Suppressor macrophage treated with lipopolysaccharide for 1 hour (primary cell): ENCODE data around the gene MTPN.

Source experiments
- DNase-seq, 3 donors: peaks; one replicate each; pipeline ENCODE4 v3.0.0-alpha.2; 2020 to 2022

The MTPN gene

DNA sequence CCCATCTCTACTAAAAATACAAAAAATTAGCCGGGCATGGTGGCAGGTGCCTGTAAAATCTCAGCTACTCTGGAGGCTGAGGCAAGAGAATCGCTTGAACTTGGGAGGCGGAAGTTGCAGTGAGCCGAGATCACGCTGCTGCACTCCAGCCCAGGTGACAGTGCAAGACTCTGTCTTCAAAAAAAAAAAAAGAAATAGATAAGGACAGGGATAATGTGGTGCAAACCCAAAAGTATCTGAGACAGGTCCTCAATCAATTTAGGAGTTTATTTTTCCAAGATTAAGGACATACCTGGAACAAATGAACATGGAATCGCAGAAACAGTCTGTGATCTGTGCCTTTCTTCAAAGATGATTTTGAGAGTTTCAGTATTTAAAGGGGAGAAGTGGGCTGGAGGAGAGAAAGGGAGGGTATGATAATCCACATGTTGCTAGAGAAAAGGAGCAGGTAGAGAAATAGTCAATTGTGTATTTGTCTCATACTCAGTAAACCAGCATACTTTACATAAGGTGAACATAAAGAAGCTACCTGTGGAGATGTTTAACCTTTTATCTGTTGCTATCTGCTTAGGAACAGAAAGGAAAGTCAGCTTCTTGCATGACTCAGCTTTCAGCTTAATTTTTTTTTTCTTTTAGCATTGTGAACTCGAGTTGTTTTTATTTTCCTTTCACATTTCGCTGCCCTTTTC, 4.9 kb upstream of the MTPN start:
- DNase-seq, result peak in 2 of 3 donors; percentile 43 to 56

DNA sequence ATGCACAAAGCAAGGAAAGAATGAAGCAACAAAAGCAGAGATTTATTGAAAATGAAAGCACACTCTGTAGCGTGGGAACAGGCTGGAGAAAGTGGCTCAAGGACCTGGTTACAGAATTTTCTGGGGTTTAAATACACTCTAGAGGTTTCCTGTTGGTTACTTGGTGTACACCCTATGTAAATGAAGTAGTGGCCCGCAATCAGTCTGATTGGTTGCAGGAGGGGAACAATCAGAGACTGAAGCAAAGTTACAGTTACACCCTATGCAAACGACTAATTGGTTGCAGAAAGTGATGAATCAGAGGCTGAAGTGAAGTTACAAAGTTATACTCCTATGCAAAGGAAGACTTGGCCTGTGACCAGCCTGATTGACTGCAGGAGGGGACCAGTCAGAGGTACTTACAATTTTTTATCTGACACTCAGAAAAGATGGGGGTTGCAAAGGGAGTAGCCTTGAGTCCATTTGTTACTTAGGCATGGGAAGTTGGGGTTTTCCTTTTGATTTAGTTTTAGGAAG, 3.6 kb upstream of the MTPN start:
- peak; percentile 75 to 92 (median 80) for DNase-seq

DNA sequence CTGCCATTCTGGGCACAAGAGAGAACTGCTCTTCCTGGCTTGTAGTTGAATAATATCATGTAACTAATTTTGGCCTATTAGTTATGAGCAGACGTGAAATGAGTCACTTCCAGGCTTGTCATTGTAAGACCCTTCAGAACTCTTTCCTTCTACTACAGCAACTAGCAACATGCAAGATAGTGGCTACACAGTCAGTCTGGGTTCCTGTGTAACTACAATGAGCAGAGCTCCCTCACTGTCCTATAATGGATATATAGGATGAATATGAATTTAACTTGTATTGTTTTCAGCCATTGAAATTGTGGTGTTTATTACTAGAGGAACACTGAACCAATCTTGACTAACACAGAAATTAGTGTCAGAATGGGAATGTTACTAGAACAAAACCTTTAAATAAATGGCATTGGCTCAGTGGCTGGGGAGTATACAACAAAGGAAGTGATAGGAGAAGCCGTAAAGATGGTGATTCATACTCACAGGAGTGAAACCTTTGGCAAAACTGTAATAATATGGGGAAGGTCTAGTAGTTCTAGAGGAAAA, 2.9 kb upstream of the MTPN start:
- DNase-seq, result peak; percentile 63 to 84 (median 80)

DNA sequence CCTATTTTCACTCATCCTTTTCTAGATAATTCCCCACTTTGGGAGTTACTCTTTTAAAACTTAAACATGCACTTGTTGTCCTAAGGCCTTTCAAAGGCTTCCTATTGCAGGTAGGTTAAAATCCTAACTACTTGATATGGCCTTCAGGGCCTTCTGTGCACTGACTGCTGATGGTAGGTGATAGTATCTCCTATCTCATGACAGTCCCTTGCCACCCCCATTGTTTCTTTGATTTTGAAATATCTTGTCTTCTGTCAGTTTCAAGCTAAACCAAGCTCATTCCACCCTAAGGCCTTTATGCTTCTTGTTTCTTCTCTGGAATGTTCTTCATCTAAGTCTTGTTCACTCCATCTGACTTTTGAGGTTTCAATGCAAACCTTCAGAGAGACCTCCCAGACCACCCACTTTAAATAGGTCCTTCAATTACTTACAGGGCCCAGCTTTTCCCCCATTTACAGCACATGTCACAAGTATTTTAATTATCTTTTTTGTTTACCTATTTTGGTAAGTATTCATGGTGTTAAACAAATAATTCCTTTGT, 2.4 kb upstream of the MTPN start:
- no peak for DNase-seq

DNA sequence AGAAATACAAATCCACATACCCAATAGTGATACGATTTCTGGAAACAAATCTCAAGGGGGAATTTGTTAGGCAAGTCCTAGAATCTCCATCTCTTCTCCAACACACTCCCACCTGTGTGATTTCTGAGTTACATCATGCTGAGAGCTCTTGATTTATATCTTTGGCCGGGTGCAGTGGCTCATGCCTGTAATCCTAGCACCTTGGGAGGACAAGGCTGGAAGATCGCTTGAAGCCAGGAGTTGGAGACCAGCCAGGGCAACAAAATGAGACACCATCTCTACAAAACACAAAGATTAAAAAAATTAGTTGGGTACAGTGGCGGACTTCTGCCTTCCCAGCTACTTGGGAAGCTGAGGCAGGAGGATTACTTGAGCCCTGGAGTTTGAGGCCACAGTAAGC, 1.5 kb upstream of the MTPN start:
- DNase-seq, result no peak

DNA sequence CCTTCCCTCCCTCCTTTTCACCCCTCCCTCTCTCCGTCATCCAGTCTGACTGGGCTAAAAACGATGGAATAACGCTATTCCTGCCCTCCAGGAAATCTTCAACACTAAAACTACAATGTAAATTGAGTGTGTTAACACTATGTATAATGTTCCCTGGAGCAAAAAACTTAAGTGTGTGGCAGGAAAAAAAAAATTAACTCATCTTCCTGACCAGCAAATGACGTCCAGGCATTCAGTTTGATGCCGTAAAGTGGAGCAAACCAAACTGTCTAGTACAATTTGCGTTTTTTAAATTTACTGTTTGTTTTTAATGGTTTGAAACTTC, 545 bp upstream of the MTPN start:
- DNase-seq, result no peak

DNA sequence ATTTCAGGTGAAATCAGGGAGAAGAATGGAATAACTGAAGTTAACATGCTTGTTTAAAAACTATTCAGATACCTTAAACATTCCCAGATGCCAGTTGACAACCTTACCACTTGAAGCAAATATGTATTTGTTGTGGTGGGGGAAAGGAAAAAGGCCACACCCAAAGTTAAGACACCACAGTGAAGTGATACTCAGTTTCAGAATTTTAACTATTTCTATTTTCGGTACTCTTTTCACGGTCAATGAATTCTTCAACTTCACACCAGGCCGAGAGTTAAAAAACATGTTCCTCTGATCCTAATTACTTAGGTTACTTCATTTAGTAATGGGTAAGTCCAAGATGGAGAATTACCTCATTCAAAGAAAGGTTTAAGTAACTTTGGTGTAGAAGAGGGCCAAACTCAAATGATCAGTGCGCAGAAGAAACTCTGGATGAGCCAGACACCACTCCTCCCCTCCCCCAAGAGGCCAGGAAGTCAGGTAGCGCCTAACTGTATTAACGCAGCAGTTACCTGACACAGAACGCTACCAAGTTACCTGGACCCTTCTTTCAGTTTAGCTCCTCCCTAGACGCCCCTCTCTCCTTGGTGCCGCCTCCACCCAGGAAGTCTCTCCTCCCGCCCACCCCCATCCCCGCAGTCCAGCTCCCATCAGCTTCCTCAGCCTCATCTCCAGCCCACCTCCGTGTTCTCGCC, 700 bp downstream of the MTPN start:
- peak in 2 of 3 donors; percentile 32 to 45 for DNase-seq

DNA sequence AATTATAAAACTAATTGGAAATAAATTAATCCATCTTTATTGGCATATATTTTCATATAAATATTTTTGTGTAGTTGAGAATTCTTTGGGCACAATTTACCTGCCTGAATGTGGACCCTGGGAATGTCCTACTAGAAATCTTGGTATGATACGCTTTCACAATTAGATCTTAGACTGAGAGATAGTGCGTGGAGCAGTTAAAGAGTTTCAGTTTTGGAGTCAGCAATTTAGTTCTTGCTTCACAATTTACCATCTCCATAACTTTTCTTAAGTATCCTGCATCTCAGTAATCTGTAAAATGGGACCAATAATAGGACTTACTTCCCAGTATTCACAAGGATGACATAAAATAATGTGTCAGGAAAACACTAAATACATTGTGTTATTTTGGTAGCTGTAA, 2.0 kb downstream of the MTPN start:
- no peak for DNase-seq

DNA sequence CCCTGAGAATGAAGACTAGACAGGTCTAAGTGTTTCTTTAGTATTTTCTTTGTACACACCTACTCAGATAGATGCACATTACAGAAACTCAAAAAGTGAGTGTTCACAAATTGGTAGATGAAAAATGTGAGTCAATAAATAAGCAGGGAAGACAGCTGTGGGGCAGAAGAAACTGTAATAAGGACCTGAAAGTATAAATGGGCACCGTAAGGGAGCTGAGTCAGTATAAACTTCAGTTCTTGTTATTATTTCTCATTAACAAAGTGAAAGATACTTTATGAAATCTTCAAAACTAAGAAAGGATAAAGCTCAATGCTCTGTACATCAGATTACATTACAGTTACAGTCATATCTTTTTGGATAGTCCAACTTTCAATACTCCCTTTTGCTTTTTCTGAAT, 2.5 kb downstream of the MTPN start:
- peak in 1 of 3 donors; percentile 36 for DNase-seq

DNA sequence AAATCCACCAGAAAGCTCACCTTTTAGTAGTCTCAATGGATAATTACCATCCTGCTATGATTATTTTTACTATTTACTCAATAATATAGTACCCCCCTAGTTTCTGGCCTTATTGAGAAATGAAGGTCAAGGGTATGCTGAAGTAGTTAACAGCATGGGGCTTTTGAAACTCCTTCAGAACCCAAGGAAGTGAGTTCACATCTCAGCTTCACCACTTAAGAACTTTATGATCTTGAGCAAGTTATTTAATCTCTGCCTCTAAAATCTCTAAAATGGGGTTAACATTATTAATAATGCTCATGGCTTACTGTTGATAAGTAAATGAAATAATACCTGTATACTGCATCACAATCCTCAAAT, 5.8 kb downstream of the MTPN start:
- no peak for DNase-seq

DNA sequence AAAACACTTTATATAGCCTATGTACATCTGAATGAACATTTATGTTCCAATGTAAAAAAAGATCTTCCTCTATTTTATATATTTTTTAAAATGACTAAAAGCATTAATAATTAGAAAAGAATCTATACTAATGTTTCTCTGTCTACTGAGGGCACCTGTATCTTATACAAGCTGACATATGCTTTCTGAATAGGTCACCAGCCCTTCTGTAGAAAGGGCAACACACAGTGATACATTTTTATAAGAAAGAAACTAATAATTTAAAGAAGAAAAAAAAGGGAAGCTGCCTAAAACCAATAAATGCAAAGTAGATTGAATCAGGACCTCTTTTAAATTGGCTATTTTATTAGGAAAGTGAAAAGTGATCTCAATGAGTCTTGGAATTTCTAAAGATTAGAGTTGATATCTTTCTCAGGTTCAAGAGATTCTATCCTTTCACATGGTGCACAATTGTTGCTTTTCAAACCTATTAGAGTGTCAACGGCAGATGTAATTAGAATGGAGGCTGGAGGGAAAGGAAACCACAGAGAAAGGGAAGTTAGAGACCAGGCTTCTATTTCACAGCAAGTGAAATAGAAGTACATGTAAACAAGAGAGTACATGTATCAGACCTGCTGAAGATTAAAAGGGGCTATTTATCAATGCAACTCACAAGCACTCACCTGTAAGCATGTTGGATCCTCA, 6.3 kb downstream of the MTPN start:
- DNase-seq, result peak; percentile 34 to 66 (median 51)

DNA sequence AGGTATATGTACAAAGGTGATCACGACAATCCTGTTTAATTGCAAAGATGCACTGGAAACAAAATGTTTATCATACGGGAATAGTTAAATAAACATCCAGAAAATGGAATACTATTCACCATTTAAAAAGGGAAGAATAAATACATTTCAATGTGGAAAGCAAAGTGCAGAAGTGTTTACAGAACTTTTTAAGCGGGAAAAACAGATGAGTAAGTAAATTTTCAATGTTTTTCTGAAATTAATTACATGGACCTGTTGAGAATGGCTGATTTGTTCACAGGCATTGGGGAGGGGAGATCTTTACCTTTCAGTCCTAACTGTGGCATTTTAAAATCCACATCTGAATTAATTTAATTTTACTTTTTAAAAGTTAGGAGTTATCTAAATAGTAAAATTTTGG, 7.1 kb downstream of the MTPN start:
- no peak for DNase-seq

DNA sequence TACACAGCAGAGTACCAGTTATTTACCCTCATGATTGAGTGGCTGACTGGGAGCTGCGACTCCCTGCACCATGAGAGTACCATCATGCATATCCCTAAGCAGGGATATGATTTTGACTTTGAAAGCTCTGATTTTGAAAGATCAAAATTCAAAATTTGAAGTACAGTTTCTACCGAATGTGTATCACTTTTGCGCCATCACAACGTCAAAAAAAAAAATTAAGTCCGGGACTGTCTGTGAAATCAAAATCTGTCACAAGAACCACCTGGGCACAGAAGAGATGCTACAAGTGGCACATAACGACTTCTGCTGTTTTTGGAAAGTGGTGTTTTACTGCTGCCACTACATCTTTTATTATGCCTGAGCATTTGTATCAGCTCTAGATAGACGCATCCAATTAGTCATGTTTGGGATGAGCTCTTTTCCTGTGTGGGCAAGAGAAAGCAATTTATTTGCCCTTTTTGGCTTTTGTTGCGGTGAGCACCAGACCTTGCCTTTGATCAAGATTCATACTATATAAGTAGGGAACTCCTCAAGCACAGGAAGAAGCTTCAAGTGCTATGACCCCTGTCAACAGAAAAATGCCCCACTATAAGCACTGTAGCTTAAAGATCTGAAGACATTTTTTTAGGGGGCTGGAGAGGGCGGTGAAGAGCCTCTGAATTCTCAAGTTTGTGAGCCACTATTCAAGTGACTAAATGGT, 10.7 kb downstream of the MTPN start:
- peak in 1 of 3 donors; percentile 39 for DNase-seq

DNA sequence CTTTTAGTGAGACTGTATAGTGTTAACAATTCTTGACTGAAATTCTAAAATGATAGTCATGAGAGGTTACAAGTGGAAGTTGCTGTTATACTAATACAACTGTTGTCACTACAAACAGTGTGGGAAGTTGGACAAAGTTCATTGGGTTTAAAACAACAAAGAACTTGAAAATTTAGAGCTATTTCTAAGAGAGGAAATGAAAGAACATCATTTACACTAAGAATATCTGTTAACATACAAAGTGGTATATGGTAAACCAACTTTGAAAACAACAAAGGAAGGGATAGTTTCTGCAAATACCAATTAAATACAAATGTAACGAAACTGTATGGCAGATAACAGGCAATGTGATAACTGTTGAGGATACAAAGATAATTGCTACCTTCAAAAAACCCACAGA, 11.6 kb downstream of the MTPN start:
- no peak for DNase-seq

DNA sequence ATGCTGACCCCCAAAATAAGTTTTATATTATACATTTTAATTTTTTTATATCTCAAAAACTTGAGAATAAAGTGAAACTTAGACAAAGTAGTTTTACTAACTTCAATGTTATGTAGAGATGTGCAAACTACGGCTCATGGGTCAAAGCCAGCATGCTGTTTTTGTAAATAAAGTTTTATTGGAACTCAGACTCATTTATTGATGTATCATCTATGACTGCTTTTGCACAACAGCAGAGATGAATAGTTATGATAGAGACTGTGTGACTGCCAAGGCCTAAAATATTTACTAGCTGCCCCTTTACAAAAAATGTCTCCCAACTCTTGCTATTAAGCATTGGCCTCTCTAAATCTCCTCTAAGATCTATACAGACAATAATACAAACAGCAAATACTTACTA, 12.4 kb downstream of the MTPN start:
- peak in 1 of 3 donors; percentile 17 for DNase-seq

DNA sequence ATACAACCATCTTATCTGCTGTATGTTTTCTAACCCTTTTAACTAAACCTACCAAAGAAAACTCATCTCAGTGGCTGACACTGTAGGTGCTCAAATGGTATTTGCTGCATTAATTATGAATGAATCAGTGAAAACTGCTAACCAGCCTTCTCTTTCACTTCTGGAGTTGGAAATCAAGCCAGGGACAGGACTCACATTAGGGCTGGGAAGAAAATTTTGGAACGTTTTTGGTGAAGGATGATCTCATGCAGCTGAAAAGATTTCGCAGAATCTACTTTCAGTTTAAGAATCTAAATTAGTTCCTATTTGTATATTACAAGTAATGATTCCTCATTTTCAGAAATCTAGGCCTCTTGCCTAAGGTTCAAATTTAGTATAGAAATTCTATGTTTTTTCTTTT, 12.9 kb downstream of the MTPN start:
- peak; percentile 57 to 76 (median 60) for DNase-seq

DNA sequence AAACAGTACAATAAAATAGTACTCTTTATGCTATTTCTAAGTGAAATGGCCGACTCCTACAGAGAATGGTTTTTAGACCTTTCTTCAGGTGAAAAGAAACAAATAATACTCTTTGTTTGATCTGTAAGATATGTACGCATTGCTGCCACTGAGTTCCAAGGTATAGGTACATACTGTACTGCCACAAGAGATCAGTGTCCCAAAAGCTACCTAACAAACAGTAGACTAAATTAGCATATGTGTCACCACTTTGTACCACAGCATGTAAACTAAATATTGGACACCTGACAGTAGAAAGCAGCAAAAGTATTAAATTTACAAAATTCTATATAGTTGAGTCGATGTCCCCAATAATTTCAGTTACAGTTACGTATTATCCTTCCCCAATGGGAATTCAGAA, 14.4 kb downstream of the MTPN start:
- DNase-seq, result no peak

DNA sequence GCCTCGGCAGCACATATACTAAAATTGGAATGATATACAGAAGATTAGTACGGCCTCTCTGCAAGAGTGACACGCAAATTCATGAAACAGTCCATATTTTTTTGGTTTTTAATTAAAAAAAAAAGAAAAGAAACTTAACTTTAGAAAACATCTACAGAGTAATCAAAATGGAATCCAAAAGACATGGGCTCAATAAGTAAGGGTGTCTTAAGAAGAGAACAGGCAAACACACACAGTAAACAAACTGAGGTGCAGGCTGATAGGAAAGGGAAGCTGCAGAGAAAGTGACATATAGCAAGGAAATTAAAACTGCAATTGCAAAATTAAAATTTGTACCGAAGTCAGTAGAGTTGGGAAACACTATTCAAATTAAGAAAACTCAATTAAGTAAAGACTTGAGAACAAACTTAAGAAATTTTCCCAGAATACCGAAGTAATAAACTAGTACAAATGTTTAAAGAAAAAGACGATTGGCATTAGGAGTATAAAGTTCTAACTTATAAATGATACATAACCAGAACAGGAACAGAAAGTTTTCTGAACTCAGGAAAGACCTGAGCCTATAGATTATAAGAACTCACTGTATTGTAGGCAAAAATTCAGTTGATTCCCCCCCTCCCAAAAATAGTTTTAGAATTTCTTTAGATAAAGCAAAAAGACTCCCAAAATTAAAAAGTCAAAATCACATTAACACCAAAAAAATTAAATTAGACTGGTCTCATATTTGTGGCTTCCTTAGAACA, 16.3 kb downstream of the MTPN start:
- DNase-seq, result no peak

DNA sequence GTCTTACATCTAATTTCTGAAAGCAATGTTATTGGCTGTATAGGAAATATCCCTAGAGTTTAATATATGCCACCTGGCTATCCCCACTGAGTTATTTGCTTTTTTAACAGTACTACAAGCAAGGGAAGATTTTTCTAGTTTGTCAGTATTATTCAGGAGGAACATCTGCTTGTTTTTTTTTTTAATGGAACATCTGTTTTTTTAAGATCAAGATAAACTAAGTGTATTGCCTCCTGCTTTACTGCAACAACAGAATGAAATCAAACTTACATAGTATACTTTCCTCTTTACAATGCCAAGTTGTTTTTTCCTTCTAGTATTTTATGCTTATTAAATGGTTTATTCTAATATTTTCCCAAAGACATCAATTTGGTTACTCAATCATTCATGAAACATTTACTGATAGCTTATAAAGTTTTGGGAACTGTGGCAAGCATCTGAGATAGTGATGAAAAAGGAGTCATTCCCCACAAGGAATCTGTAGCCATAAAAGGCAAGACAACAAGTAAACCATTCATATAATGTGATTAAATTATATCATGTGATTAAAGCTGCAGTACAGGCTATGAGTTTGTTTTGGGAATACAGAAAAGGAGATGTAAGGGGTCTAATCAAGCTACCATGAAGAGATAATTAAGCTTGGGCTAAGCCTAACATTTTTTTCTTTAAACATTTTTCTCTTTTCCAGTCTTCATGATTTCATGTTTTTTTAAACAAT, 17.4 kb downstream of the MTPN start:
- no peak for DNase-seq

DNA sequence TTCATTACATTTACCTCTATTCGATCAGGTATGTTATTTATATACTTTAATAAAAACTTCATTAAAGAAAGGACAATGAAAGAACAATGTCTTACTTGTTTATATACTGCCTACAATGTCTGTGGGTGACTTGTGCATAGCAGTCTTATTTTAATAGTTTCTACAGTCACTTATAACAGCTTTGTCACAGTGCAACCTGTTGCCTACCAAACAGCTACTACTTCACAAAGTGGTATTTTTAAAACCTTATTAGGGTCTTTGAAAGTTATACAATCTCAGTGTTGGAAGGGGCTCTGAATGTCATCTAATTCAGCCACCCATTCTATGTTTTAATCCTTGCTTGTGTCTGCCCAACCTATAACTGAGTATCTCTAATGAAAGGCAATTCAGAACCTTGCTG, 19.0 kb downstream of the MTPN start:
- no peak for DNase-seq

DNA sequence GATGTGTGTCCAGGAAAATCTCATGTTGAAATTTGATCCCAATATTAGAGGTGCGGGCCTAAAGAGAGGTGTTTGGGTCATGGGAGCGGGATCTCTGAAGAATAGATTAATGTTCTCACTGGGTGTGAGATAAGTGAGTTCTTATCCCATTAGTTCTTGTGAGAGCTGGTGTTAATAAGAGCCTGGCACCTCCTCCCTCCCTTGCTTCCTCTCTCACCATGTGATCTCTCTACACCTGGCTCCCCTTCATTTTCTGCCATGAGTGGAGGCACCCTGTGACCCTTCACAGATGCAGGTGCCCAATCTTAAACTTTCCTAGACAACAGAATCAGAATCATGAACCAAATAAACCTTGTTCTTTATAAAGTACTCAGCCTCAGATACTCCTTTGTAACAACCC, 19.5 kb downstream of the MTPN start:
- no peak for DNase-seq

DNA sequence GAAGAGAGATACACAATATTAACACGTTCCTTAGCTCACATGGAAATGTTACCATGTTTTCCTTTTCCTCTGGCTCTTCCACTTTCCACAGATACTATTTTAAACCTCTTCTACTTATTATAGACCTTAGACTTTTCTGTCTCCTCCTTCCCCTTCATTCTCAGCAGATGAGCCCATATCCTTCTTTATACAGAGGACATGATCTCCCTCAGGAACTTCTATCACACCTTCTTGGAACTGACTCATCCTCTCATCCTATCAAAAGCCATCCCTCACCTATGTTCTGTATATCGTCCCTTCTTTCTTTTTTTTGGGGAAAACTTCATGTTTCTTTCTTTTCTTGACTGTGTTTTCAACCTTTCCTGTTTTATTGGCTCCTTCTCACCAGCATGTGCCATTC, 20.8 kb downstream of the MTPN start:
- no peak for DNase-seq
